Trophoblast cell (in vitro differentiated cells and primary cell): ENCODE data around the gene TCF25.
A peak's percentile ranks its signal among the peaks of the same experiment; 100 is the strongest.

Source experiments
- DNase-seq, 2 donors: peaks; one replicate each; pipeline ENCODE4 v3.0.0-alpha.2; 2016
- H2AFZ ChIP-seq: 2 replicates; pipeline ENCODE4 v1.6.1; 2013; ENCODE audit warnings: low read length, moderate library complexity, mild to moderate bottlenecking; ENCODE audit not compliant: insufficient read depth, poor library complexity
- H2AK5ac ChIP-seq: 2 replicates; pipeline ENCODE4 v1.6.1; 2013; ENCODE audit warnings: mild to moderate bottlenecking, low read length
- H2BK120ac ChIP-seq: 2 replicates; pipeline ENCODE4 v1.6.1; 2013; ENCODE audit warnings: low read length, mild to moderate bottlenecking, moderate library complexity; ENCODE audit not compliant: insufficient read depth, poor library complexity
- H2BK12ac ChIP-seq: 2 replicates; pipeline ENCODE4 v1.6.1; 2013; ENCODE audit warnings: mild to moderate bottlenecking, low read length, moderate library complexity
- H2BK5ac ChIP-seq: 2 replicates; pipeline ENCODE4 v1.6.1; 2013; ENCODE audit warnings: low read length, low read depth, moderate library complexity, mild to moderate bottlenecking; ENCODE audit not compliant: poor library complexity
- H3K14ac ChIP-seq: 2 replicates; pipeline ENCODE4 v1.6.1; 2013; ENCODE audit warnings: mild to moderate bottlenecking, low read length
- H3K18ac ChIP-seq: 2 replicates; pipeline ENCODE4 v1.6.1; 2013; ENCODE audit warnings: mild to moderate bottlenecking, low read length
- H3K23ac ChIP-seq: 2 replicates; pipeline ENCODE4 v1.6.1; 2013; ENCODE audit warnings: low read length
- H3K27ac ChIP-seq: 2 replicates; pipeline ENCODE4 v1.5.1; 2013; ENCODE audit warnings: low read depth, mild to moderate bottlenecking, inconsistent platforms, low read length, moderate library complexity
- H3K27me3 ChIP-seq: 2 replicates; pipeline ENCODE4 v1.6.1; 2013; ENCODE audit warnings: inconsistent platforms, mild to moderate bottlenecking, low read length, moderate library complexity; ENCODE audit not compliant: insufficient read depth
- H3K36me3 ChIP-seq, 2 experiments: 1 replicate in 1 of 2; 2 replicates in 1 of 2; pipeline ENCODE4 v1.6.1; 2013; ENCODE audit warnings: low read length in 2 of 2, mild to moderate bottlenecking in 2 of 2, moderate library complexity in 1 of 2; ENCODE audit not compliant: insufficient read depth in 2 of 2, control insufficient read depth in 1 of 2
- H3K4ac ChIP-seq: 2 replicates; pipeline ENCODE4 v1.6.1; 2013; ENCODE audit warnings: low read depth, mild to moderate bottlenecking, low read length, moderate library complexity
- H3K4me1 ChIP-seq, 2 experiments: 1 replicate in 1 of 2; 2 replicates in 1 of 2; pipeline ENCODE4 v1.6.1; 2013; ENCODE audit warnings: low read length in 2 of 2, mild to moderate bottlenecking in 2 of 2, moderate library complexity in 1 of 2; ENCODE audit not compliant: insufficient read depth in 2 of 2, control insufficient read depth in 1 of 2
- H3K4me2 ChIP-seq: 2 replicates; pipeline ENCODE4 v1.6.1; 2013; ENCODE audit warnings: inconsistent platforms, mild to moderate bottlenecking, low read length, moderate library complexity
- H3K4me3 ChIP-seq: 2 replicates; pipeline ENCODE4 v1.5.1; 2013; ENCODE audit warnings: mild to moderate bottlenecking, low read depth, low read length, inconsistent platforms
- H3K79me1 ChIP-seq: one replicate; pipeline ENCODE4 v1.6.1; 2013; ENCODE audit warnings: low read length
- H3K79me2 ChIP-seq: 2 replicates; pipeline ENCODE4 v1.6.1; 2013; ENCODE audit warnings: low read length, mild to moderate bottlenecking; ENCODE audit not compliant: control insufficient read depth, insufficient read depth, poor library complexity
- H3K9ac ChIP-seq: 2 replicates; pipeline ENCODE4 v1.6.1; 2013; ENCODE audit warnings: mild to moderate bottlenecking, low read length
- H3K9me3 ChIP-seq: 2 replicates; pipeline ENCODE4 v1.6.1; 2013; ENCODE audit warnings: low read depth, mild to moderate bottlenecking, control low read depth, inconsistent platforms, low read length; ENCODE audit not compliant: insufficient read depth
- H4K12ac ChIP-seq: 2 replicates; pipeline ENCODE4 v1.6.1; 2013; ENCODE audit warnings: low read depth, mild to moderate bottlenecking, low read length, moderate library complexity
- H4K8ac ChIP-seq: 2 replicates; pipeline ENCODE4 v1.6.1; 2013; ENCODE audit warnings: low read depth, mild to moderate bottlenecking, low read length, moderate library complexity
- H4K91ac ChIP-seq: one replicate; pipeline ENCODE4 v1.6.1; 2013; ENCODE audit warnings: low read depth, mild to moderate bottlenecking, low read length, moderate library complexity
- WGBS: extraction: QIAGEN DNeasy Blood & Tissue Kit; methylation state at CpG from one replicate; pipeline ENCODE4 v1.1.7; 2013; ENCODE audit warnings: missing lambda C conversion rate; ENCODE audit not compliant: insufficient read length, insufficient coverage; ENCODE audit errors: extremely low coverage; 5-methylcytosine and 5-hydroxymethylcytosine counted together

Gene TCF25

GRCh38 chr16:89863741-89864526 lies 9.5 kb upstream of the TCF25 start:
- Histone ChIP-seq H2BK5ac (no peak overlapping the region), H3K4me2 (no peak overlapping the region)
- no CpG with 5 or more reads among the region's 21 CpGs for WGBS

GRCh38 chr16:89864527-89864820 lies 8.9 kb upstream of the TCF25 start:
- H3K14ac ChIP-seq, result no peak overlapping the region
- peaks cover 18 to 30% of the 10 kb centered on the region in 2 experiments for H3K36me3 ChIP-seq
- H2BK120ac ChIP-seq, result no peak overlapping the region
- no peak overlapping the region for H2AK5ac ChIP-seq
- H2AFZ ChIP-seq, result no peak overlapping the region
- H3K4me3 ChIP-seq, result no peak overlapping the region
- H3K79me1 ChIP-seq, result no peaks in the 10 kb centered on the region
- H3K4ac ChIP-seq, result no peak overlapping the region
- H3K27me3 ChIP-seq, result no peaks in the 10 kb centered on the region
- H2BK12ac ChIP-seq, result no peak overlapping the region
- H2BK5ac ChIP-seq, result no peak overlapping the region
- H4K8ac ChIP-seq, result no peak overlapping the region
- peaks cover 7% of the 10 kb centered on the region for H3K9me3 ChIP-seq
- WGBS, result no CpG with 5 or more reads among the region's 5 CpGs
- no peaks in the 10 kb centered on the region for H3K79me2 ChIP-seq
- H3K18ac ChIP-seq, result no peak overlapping the region
- no peak overlapping the region for H3K23ac ChIP-seq
- no peak overlapping the region for H3K4me2 ChIP-seq
- H3K9ac ChIP-seq, result no peak overlapping the region
- H3K4me1 ChIP-seq, result peaks cover 11 to 13% of the 10 kb centered on the region in 2 experiments
- peak overlapping the region; percentile 24 for H3K27ac ChIP-seq
- no peak overlapping the region for H4K91ac ChIP-seq
- no peak overlapping the region for H4K12ac ChIP-seq
- DNase-seq, result peak in 1 of 2 donors; percentile 80

More at GRCh38 chr16:89863741-89864526, 9.5 kb upstream of the TCF25 start:
- Histone ChIP-seq H3K27me3 (no peaks in the 10 kb centered on the region), H2AK5ac (no peak overlapping the region), H3K4me3 (no peak overlapping the region), H3K4ac (no peak overlapping the region), H4K12ac (peak overlapping the region; percentile 23), H3K79me2 (no peaks in the 10 kb centered on the region), H3K18ac (no peak overlapping the region), H4K91ac (peak overlapping the region; percentile 29), H2AFZ (no peak overlapping the region), H2BK12ac (peak overlapping the region; percentile 21), H3K79me1 (no peaks in the 10 kb centered on the region), H3K4me1 (peaks cover 11 to 13% of the 10 kb centered on the region in 2 experiments), H3K23ac (no peak overlapping the region), H3K9ac (no peak overlapping the region), H3K36me3 (peaks cover 18 to 30% of the 10 kb centered on the region in 2 experiments), H4K8ac (peak overlapping the region; percentile 3), H3K14ac (no peak overlapping the region), H2BK120ac (no peak overlapping the region), H3K27ac (peak overlapping the region; percentile 35), H3K9me3 (peaks cover 7% of the 10 kb centered on the region)
- peak; percentile 35 to 77 for DNase-seq

GRCh38 chr16:89867918-89868317 lies 5.5 kb upstream of the TCF25 start:
- no peak overlapping the region for H3K4ac ChIP-seq
- no peak overlapping the region for H2BK12ac ChIP-seq
- H2AFZ ChIP-seq, result no peak overlapping the region
- H2BK120ac ChIP-seq, result no peak overlapping the region
- no peak overlapping the region for H4K12ac ChIP-seq
- no peak overlapping the region for H3K14ac ChIP-seq
- peaks cover 15 to 22% of the 10 kb centered on the region in 2 experiments for H3K36me3 ChIP-seq
- no peak overlapping the region for H2AK5ac ChIP-seq
- H3K79me1 ChIP-seq, result peaks cover 4% of the 10 kb centered on the region
- no peak overlapping the region for H3K27ac ChIP-seq
- no peak overlapping the region for H2BK5ac ChIP-seq
- WGBS, result no CpG with 5 or more reads among the region's 5 CpGs
- peaks cover 6% of the 10 kb centered on the region for H3K9me3 ChIP-seq
- DNase-seq, result no peak
- H3K4me2 ChIP-seq, result no peak overlapping the region
- H3K4me1 ChIP-seq, result peaks cover 15 to 18% of the 10 kb centered on the region in 2 experiments
- H3K27me3 ChIP-seq, result no peaks in the 10 kb centered on the region
- no peak overlapping the region for H3K23ac ChIP-seq
- H3K79me2 ChIP-seq, result peaks cover 2% of the 10 kb centered on the region
- H4K8ac ChIP-seq, result no peak overlapping the region
- H3K18ac ChIP-seq, result no peak overlapping the region
- no peak overlapping the region for H3K4me3 ChIP-seq
- H3K9ac ChIP-seq, result no peak overlapping the region
- H4K91ac ChIP-seq, result no peak overlapping the region

- H3K18ac ChIP-seq, result no peak overlapping the region
- no peak overlapping the region for H3K27ac ChIP-seq
- no peak overlapping the region for H2BK12ac ChIP-seq
- H4K12ac ChIP-seq, result no peak overlapping the region
- no peak overlapping the region for H3K4ac ChIP-seq
- peaks cover 4 to 10% of the 10 kb centered on the region in 2 experiments for H3K4me1 ChIP-seq
- no peak overlapping the region for H3K14ac ChIP-seq
- no peak overlapping the region for H2AK5ac ChIP-seq
- no peak overlapping the region for H2AFZ ChIP-seq
- no peak for DNase-seq
- H3K4me3 ChIP-seq, result no peak overlapping the region
- H2BK5ac ChIP-seq, result no peak overlapping the region
- H3K9me3 ChIP-seq, result peaks cover 6% of the 10 kb centered on the region
- H3K27me3 ChIP-seq, result no peaks in the 10 kb centered on the region
- no peak overlapping the region for H4K91ac ChIP-seq
- H3K4me2 ChIP-seq, result no peak overlapping the region
- no peak overlapping the region for H4K8ac ChIP-seq
- no peak overlapping the region for H3K23ac ChIP-seq
- H3K36me3 ChIP-seq, result peaks cover 14 to 20% of the 10 kb centered on the region in 2 experiments
- H3K9ac ChIP-seq, result no peak overlapping the region
- no peak overlapping the region for H2BK120ac ChIP-seq
- H3K79me1 ChIP-seq, result peaks cover 11% of the 10 kb centered on the region
- no CpG with 5 or more reads among the region's 12 CpGs for WGBS
- H3K79me2 ChIP-seq, result peaks cover 14% of the 10 kb centered on the region
Measured at GRCh38 chr16:89869911-89870310, 3.5 kb upstream of the TCF25 start.
